Activated CD4-positive, alpha-beta T cell treated with anti-CD3 and anti-CD28 coated beads for 48 hours (primary cell): ENCODE data around the gene RAB11FIP3.
"Not testable (repeated sequence)": the region's sequence is repeated elsewhere in the genome, so short reads cannot be mapped to it uniquely, and the experiment has no call there.

Source experiments
- DNase-seq: peaks from one replicate; pipeline ENCODE4 v3.0.0-alpha.2; 2020

The RAB11FIP3 gene

GRCh38 chr16:425082-425718 lies at the start of gene RAB11FIP3:
Gene RAB11FIP3 (plus strand): TSS chr16:425649. CDS start chr16:426007, 358 bp downstream.
- DNase-seq: peak; percentile 87

GRCh38 chr16:375927-376816 lies 49.3 kb upstream of the RAB11FIP3 start:
- no peak for DNase-seq

- no peak for DNase-seq
Observed at GRCh38 chr16:376817-377418, 48.5 kb upstream of the RAB11FIP3 start.

- no peak for DNase-seq
Observed at GRCh38 chr16:377419-377951, 48.0 kb upstream of the RAB11FIP3 start.

DNA sequence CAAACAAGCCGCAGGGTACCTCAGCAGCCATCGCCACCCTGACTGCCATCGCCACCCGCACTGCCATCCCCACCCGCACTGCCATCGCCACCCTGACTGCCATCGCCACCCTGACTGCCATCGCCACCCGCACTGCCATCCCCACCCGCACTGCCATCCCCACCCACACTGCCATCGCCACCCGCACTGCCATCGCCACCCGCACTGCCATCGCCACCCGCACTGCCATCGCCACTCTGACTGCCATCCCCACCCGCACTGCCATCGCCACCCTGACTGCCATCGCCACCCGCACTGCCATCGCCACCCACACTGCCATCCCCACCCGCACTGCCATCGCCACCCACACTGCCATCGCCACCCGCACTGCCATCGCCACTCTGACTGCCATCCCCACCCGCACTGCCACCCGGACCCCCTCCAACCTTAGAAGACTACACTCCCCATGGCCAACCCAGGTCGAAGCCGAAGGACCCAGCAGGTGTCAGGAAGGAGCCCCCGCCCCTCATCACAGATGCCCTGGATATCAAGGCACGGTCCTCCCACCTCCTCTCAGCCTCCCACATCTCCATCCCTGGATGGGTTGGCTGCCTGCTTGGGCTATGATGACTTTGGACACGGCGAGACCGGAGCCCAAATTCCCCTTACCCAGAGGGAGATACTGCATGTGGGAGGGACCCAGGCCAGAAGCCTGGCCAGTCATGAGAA lies 47.2 kb upstream of the RAB11FIP3 start:
- not testable (repeated sequence) for DNase-seq

DNA sequence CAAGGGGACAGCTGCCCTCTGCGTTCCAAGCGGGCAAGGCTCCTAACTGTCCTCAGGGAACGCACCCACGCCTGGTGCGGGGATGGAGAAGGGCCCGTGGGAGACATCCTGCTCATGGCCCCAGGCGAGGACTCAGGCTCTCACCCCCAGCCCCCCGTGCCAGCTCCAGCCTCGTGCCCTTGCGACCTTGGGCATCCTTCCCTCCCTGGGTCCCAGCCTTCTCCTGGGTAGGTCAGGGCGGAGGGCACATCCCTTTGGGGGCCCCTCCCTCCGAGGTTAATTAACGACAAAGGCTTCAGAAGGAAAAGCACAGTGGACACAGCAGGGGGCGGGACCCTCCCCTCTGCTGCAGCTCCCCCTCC lies 46.6 kb upstream of the RAB11FIP3 start:
- no peak for DNase-seq

GRCh38 chr16:379183-379960 lies 46.1 kb upstream of the RAB11FIP3 start:
- DNase-seq: no peak

GRCh38 chr16:379961-380761 lies 45.3 kb upstream of the RAB11FIP3 start:
- DNase-seq: no peak

GRCh38 chr16:380762-381011 lies 44.8 kb upstream of the RAB11FIP3 start:
- no peak for DNase-seq

GRCh38 chr16:381012-381788 lies 44.2 kb upstream of the RAB11FIP3 start:
- no peak for DNase-seq

DNA sequence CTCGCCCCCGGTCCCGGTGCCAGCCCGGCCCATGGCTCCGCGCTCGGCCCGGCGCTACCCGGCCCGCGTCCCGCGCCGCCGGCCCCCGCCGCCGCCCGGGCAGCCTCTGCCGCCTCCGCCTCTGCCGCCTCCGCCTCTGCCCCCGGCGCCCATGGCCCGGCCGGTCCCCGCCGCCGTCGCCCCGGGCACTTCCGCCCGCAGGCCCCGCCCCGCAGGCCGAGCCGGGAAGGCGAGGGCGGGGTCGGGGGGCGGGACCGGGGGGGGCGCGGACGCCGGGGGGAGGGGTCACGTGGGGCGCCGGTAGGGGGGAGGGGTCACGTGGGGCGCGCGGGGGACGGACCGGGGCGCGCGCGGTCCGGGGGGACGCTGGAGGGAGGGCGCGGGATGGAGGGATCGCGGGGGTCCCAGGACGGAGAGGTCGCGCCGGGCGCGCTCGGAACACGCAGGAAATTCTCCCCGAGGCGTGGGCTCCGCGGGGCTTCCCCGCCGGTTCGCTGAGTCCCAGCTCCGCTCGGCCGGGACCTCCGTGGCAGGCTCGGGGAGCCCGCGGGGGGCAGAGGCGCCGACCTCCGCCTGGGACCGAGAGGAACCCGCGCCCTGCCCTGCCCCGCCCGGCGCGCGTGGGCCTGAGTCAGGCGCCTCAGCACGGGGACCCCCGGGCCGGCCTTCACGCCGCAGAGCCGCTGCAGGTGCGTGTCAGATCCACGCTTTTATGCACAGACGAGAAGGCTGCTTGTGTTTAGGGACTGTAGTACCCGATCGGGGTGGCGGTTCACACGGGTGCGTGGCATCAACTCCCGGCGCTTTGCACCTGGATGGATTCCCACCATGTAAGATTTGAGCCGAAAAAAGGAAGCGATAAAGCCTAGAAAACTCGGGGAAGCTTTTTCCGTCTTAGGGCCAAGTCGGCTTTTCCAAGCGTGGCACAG lies 43.4 kb upstream of the RAB11FIP3 start, which contains the start of gene PGAP6:
TSS of gene PGAP6 (minus strand) at position 190 of the 929 bp plus-strand sequence. CDS start at position 33, 157 bp downstream.
- peak; percentile 66 for DNase-seq

GRCh38 chr16:383326-384051 lies 42.0 kb upstream of the RAB11FIP3 start:
- DNase-seq: peak; percentile 60

- DNase-seq: no peak
Observed at GRCh38 chr16:386641-387156, 38.8 kb upstream of the RAB11FIP3 start.

DNA sequence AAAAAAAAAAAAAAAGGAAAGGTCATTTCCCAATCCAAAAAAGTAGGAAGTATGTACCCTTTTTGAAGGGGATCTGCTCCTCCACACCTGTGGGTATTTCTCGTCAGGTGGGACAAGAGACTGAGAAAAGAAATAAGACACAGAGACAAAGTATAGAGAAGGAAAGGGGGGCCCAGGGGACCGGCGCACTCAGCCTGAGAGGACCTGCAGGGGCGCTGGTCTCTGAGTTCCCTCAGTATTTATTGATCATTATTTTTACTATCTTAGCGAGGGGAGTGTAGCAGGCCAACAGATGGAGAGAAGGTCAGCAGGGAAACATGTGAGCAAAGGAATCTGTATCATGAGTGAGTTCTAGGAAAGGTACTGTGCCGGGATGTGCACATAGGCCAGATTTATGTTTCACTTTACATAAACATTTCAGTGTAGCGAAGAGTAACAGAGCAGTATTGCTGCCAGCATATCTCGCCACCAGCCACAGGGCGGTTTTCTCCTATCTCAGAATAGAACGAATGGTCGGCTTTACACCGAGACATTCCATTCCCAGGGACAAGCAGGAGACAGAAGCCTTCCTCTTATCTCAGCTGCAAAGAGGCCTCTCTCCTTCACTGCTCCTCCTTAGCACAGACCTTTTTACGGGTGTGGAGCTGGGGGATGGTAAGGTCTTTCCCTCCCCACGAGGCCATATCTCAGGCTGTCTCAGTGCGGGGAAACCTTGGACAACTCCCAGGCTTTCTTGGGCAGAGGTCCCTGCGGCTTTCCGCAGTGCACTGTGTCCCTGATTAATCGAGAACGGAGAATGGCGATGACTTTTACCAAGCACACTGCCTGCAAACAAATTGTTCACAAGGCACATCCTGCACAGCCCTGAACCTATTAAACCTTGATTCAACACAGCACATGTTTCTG lies 37.4 kb upstream of the RAB11FIP3 start:
- not testable (repeated sequence) for DNase-seq

GRCh38 chr16:389352-389751 lies 36.1 kb upstream of the RAB11FIP3 start:
- DNase-seq: no peak

GRCh38 chr16:391885-392335 lies 33.5 kb upstream of the RAB11FIP3 start:
- DNase-seq: peak; percentile 91

GRCh38 chr16:392450-393030 lies 32.9 kb upstream of the RAB11FIP3 start:
- DNase-seq: peak; percentile 50
